Activated gamma-delta T cell treated with anti-CD3 and anti-CD28 coated beads, Interleukin-2, amount 50 U/mL, for 16 hours (primary cell): ENCODE measurements around the gene TRIM41.
"Not testable (repeated sequence)": the region's sequence is repeated elsewhere in the genome, so short reads cannot be mapped to it uniquely, and the experiment has no call there.

Experiments used
- DNase-seq: peaks from one replicate; pipeline ENCODE4 v3.0.0-alpha.2; 2020; ENCODE audit warnings: low read depth

The TRIM41 gene

DNA sequence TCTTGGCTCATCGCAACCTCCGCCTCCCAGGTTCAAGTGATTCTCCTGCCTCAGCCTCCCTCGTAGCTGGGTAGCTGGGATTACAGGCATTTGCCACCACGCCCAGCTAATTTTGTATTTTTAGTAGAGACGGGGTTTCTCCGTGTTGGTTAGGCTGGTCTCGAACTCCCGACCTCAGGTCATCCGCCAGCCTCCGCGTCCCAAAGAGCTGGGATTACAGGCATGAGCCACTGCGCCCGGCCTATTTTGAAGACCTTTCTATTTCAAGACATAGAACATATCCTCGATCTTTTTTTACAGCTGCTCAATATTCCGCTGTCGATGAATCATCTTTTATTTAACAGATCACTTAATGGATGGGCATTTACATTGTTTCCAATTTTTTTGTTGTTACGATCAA, 12.4 kb upstream of the TRIM41 start:
- DNase-seq, result not testable (repeated sequence)

DNA sequence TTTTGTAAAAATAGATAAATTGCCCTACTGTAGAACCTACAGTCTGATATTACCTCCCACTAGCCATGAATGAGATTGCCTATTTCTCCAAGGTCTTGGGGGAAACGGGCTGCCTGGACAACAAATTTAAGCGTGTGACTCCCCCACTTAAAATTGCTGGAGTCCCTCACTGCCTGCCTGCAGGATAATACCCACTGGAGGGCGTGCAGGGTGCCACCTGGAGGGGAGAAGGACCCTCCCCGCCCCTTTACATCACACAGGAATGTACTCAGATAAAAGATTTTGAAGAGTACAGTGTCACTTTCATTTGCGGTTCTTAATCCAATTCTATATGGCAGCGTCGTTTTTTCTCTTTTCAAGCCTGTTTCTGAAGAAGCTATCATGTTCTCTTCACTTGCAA, 11.9 kb upstream of the TRIM41 start:
- DNase-seq, result no peak

DNA sequence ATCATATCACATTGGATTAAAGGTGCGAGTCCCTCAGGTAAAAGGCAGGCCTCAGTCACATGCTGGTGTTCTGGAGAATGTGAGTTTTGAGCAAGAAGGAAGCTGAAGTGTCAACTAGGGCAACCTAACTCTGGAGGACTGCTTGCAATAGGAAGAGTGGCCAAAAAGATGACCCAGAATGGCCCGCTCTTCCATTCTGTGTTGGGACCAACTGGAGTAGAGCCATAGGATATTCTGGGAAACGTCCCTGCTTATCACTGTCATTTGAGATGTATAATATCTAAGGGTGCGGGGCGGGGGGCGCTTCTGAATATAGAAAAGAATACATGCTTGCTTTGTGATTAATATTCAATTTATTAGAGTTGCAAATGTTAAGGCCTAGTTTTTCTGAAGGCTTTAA, 11.0 kb upstream of the TRIM41 start:
- DNase-seq, result no peak

DNA sequence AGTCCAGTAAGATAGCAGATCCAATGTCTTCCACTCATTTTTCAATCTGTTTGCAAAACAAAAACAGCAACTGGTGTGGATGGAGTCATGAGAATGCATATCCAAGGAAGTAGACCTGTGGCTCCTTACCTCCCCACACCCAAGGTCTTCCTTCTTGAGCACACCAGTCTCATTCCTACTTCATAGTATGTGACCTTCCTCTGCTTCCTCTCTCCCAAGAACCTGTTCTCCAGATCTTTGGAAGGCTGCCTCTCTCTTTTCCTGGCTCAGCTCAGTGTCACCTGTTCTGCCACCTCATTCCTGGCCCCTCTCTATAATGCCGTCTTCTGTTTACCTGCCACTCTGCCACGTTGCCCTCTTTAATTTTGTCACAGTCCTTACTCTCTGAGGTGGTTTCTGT, 10.1 kb upstream of the TRIM41 start:
- DNase-seq, result no peak

DNA sequence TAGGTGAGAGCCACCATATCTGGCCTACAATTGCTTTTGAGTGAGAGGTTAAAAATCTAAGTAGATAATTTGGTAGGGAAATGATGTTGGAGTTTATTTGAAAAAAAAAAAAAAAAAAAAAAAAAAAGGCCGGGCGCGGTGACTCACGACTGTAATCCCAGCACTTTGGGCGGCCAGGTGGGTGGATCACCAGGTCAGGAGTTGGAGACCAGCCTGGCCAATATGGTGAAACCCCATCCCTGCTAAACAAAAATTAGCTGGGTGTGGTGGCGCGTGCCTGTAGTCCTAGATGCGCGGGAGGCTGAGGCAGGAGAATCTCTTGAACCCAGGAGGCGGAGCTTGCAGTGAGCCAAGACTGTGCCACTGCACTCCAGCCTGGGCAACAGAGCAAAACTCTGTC, 8.8 kb upstream of the TRIM41 start:
- DNase-seq, result not testable (repeated sequence)

DNA sequence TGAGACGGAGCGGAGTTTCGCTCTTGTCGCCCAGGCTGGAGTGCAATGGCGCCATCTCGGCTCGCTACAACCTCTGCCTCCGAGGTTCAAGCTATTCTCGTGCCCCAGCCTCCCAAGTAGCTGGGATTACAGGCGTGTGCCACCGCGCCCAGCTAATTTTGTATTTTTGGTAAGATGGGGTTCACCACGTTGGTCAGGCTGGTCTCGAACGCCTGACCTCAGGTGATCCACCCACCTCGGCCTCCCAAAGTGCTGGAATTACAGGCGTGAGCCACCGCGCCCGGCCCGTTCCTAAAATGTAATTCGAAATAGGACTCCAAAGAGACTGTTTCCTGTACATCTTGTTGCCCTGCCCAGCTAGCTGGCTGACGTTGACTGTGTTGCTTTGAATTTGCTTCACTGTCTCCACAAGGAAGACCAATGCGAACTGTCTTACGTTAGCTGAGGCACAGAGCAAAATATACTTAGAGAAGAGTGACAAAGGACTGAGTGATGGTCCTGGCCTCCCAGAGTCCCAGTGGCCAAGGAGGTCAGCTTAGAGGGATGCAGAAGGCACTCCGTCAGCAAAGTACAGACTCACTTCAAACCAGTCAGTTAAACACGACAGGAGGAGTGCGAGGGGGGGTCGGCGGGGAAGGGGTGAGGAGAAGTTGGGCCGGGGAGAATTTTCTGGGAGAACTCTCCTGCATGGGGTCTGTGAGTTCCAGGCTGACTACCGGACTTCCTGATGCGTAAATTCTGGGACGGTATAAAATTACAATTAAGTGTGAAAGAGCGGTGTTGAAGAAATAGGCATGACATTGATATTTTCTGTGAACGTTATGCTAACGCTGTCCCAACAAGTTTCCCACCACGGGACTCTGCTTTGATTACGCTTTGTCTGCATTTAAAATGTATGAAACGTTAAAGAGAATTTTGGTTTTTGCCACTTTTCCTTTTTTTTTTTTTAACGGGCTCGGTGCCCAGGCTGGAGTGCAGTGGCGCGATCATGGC, 6.8 kb upstream of the TRIM41 start:
- DNase-seq, result no peak

DNA sequence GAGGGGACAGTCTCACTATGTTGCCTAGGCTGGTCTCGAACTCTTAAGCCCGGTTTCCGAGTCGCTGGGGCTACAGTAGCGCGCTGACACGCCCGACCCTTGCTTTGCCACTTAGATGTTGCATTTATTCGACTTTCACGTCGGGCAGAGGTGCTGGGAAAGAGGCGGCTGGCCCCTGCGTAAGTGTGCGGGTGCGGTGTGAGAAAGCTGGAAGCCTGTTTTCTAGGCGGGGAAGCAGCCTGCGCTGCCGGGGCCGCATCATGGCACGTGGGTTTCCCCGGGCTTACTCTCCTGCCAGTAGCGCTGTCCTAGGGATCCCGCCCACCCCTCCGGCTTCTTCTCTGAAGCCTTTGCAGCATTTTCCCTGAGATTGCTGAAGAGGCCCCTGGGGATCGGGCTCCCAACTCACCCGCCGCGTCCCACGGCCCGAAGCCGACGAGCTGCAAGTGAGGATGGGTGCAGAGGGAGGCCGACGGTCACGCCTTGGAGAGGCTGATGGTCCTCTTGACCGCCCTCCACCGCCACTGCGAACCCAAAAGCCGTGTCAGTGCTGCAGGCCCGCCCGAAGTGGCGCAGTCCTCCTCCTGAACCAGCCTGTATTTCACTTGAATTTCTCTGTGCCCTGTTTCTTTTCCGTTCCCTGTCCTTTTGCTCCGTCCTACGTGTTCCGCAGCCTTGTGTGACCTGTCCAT, 5.8 kb upstream of the TRIM41 start:
- DNase-seq, result no peak

DNA sequence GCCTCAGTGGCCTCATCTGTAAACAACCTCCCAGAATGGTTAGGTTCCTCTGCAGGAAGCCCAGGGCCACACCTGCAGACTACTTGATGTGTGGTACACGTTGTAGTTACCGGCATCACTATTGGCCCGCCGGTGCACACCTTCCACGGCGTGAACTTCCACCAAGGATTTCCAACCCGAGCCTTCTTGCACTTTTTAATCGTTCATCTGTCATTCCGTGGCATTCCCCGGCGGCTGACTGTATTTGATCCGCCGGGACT, 5.3 kb upstream of the TRIM41 start:
- DNase-seq, result no peak

DNA sequence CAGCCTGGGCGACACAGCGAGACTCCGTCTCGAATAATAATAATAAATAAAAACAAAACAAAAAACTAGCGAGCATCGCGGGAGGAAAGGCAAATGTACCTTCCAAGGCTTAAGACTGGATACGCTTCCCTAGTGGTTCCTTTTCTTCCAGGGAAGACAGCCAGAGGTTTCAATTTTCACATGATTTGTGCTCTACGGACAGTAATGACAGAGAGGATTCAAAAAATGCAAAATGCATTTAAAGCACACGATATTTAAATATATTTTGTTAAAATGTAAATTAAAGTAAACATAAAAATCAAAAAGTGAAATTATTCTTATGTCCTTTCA, 4.3 kb upstream of the TRIM41 start:
- no peak for DNase-seq

DNA sequence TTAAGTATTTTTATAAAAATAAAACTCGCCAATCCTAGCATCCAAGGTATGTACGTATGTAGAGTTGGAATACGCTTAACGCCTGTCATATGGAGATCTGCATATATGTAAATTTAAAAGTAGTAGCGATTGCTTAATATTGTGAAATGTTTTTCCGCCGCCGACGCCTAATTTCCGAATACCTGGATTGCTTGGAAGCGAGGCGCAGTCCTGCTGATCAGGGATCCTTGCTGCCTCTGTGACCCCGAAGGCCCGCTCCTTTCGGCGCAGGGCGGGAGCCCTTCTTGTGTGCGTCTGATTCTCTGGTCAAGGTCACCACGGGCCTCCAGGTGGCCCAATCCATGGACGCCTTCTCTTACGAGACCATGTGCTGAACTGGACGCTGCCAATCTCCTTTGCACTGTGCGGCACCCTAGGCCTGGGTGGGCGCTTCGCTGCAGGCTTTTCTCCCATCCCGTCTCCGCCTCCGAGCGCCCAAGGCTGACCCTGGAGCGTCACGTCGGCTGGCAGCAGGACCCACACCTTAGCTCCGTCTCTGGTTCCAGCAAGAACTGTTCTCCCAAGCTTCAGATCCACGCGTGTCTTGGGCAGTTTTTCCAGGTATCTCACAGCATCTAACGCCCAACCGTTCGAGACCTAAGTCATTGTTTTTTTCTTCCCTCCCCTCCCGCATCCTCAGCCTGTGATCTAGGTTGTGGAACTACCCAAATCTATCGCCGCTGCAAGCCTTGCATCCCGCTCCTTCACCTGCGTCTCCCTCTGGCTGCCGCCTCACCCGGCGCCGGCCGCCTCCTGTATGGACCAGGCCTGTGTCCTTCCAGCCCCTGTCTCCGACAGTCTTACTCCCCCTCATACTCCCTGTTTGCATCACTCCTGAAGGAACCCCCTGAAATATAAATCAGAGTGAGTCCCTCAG, 3.6 kb upstream of the TRIM41 start:
- DNase-seq, result no peak

DNA sequence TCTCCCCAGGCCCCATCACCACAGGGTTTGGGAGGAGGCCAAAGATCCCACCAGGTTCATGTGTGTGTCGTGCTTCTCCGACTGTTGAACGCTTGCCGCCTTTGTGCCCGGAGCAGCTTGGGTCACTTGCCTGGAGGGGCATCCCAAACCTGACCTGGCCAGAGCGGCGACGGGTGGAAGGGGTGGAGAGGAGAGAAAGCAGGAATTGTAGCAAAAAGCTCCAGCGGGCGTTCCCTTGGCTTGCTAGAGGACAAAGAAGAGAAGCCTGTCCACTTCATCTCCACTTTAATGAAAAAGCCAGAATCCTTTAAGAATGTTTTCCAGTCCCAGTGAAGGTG, 2.9 kb upstream of the TRIM41 start:
- DNase-seq, result no peak

DNA sequence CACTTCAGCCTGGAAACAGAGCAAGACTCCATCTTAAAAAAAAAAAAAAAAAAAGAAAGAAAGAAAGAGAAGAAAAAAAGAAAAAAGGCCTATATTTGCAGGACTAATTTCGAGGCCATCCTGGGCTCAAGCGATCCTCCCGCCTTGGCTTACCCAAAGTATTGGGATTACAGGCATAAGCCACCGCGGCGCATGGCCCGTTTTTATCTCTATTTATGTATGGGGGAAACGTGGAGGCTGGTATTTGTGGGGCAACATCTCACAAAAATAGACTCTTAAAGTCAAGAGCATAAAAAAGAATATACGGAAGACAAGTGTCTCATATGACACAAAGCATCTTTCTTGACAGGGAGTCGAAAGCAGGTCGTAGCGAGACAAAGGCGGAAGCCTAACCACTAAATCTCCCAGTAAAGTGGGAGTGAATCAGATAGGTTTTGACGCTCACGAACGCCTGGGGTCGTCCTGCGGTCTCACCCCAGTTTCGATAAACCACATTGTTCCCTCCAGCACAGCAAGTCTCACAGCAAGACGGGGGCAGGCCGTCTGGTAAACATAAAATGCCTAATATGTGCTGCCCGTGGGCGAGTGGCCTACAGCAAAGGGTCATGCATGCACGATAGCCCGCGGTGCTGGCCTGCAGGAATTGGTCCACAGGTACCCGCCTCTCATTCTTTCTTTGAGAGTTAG, 1.8 kb upstream of the TRIM41 start:
- DNase-seq, result no peak

DNA sequence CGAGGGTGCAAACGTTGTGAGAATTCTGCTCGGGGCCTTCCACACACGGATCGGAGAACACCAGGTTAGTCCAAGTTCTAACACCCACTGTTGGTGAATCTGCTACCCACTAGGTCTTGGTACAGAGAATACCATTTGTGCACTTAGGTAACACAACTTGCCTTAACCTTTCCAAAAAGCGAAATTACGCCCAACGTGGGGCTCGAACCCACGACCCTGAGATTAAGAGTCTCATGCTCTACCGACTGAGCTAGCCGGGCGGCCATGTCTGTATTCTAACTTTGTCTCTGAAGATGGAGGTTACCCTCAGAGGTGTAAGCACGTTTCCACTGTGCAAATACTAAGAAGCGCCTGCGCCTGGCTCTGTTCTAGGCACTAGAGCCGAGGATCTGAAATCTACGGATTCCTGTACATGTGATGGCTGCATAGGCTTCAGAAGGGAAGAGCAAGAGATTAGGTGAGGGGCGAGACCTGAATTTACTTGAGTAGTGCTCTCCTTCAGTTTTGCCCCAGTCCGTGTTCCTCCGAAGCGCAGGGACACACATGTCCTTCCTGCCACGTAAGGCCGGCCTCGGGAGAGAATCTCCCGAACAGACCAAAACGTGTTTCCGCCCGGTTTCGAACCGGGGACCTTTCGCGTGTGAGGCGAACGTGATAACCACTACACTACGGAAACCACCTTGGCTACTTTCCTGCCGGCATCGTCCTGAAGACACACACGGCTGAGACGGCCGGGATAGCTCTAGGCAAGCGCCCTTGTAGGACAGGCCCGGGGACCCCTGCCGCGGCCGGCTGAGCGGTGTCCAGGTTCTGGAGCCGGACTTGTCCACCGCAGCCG, 1.1 kb upstream of the TRIM41 start:
- peak; percentile 95 for DNase-seq

DNA sequence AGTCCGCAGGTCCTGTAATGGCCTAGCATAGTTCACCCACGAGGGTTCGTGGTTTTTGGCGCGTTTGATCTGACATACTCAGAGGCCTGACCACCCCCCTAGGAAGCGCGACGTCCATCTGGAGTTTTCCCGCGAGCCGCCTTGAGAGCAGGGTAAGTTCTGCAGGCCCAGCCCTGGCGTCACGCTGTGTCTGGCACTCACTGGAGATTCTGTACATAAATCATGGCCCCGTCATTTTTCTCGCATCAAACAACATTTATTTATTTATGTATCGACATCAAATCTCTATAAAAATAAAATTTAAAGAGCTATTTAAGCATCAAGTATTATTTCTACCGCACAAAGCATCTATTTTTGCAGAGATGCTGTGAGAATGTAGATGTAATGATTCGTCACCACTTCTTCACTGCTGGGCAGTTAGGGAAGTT, 437 bp upstream of the TRIM41 start:
- DNase-seq, result no peak

DNA sequence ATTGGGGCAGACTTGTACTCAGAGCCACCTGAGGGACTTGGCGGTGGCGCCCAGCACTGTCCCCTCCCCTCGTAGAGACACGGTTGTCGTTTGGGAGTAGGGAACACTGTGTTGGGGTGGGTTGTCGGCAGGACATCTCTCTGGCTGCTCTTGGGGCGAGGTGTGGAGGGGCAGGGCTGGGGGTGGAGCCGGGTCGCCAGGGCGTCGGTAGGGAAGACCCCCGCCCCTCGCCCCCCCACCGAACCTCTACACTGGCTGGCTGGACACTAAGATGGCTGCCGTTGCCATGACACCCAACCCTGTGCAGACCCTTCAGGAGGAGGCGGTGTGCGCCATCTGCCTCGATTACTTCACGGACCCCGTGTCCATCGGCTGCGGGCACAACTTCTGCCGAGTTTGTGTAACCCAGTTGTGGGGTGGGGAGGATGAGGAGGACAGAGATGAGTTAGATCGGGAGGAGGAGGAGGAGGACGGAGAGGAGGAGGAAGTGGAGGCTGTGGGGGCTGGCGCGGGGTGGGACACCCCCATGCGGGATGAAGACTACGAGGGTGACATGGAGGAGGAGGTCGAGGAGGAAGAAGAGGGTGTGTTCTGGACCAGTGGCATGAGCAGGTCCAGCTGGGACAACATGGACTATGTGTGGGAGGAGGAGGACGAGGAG, 778 bp downstream of the TRIM41 start:
- DNase-seq, result no peak

DNA sequence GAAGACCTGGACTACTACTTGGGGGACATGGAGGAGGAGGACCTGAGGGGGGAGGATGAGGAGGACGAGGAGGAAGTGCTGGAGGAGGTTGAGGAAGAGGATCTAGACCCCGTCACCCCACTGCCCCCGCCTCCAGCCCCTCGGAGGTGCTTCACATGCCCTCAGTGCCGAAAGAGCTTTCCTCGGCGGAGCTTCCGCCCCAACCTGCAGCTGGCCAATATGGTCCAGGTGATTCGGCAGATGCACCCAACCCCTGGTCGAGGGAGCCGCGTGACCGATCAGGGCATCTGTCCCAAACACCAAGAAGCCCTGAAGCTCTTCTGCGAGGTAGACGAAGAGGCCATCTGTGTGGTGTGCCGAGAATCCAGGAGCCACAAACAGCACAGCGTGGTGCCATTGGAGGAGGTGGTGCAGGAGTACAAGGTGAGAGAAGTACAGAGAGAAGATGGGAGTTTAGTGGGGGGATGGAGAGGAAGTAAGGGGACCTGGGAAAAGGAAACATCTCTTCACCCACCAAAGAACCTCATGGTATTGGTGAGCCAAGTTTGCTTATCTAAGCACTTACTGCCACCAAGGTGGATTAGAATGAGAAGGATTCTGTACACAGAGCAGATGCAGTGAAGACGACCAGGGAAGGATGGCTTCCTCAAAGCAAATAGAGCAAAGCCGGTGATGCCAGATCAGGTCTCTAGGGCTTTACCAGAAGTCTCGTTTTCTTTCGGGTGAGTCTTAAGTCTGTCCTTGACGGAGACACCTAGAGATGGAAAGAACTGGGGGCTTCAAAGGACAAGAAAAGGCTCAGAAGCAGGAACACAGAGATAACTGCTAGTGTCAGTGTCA, 1.5 kb downstream of the TRIM41 start:
- no peak for DNase-seq

DNA sequence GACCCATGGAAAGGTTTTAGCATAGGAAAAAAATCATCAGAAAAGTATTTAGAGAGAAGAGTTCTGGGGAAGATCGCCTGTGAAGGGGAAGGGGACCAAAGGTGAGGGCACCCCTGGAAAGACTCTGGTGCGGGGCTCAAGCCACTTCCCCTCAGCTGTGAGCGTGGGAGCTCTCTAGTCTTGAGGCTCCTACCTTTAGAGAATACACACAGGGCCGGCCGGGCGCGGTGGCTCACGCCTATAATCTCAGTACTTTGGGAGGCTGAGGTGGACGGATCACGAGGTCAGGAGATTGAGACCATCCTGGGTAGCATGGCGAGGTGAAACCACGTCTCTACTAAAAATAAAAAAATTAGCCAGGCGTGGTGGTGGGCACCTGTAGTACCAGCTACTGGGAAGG, 6.9 kb downstream of the TRIM41 start:
- no peak for DNase-seq

DNA sequence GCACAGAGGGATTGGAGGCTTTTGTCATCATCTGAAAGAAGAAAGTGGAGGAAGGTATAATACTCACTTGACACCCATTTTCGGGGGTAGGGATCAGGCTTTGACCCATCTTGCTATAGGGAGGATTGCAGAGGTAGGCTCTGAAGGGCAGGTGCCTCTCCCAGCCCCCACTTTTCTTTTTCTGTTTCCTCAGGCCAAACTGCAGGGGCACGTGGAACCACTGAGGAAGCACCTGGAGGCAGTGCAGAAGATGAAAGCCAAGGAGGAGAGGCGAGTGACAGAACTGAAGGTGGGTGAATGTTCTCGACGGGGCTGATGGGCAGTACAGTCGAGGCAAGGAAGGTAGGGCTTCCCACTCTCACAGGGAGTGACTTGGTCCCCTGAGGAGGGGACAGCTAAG, 7.5 kb downstream of the TRIM41 start:
- DNase-seq, result no peak

DNA sequence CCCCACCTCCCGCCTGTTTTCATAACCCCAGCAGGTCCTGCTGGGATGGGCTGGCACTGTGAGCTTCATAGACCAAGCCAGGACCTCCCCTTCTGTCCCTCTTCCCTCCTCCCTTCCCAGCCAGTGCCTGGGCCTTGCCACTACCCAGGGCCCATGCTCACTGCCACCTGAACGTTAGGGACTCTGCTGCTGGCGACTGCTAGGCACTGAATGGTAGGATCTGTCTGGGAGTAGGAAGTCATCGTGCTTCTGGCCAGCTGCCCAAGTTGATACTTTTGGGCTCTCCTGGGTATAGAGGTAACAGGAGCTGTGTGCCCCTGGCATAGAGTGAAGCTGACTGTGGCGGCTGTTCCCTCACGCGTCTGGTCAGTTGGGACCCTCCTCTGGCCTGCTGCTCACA, 8.4 kb downstream of the TRIM41 start:
- DNase-seq, result no peak

DNA sequence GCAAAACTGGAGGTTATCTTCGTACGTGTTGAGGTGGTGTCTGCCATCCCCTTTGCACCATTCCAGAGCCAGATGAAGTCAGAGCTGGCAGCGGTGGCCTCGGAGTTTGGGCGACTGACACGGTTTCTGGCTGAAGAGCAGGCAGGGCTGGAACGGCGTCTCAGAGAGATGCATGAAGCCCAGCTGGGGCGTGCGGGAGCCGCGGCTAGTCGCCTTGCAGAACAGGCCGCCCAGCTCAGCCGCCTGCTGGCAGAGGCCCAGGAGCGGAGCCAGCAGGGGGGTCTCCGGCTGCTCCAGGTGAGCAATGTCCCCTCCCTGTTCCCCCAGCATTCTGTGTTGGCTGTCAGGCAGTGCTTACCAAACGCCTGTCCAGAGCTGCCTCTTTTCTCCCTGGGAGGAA, 9.5 kb downstream of the TRIM41 start:
- no peak for DNase-seq
